KMS-11 (cell line): ENCODE data around the gene COL26A1.

Experiments used
- H2AFZ ChIP-seq: fragments of 200-600 bp; sonication (generic); 2 replicates; pipeline ENCODE4 v1.6.1; 2016; ENCODE audit warnings: antibody characterized with exemption, mixed run types, low read depth
- H3K27ac ChIP-seq: fragments of 200-600 bp; sonication (generic); 2 replicates; pipeline ENCODE4 v1.6.1; 2016; ENCODE audit warnings: mild to moderate bottlenecking, mixed run types
- H3K27me3 ChIP-seq: fragments of 200-600 bp; sonication (generic); 2 replicates; pipeline ENCODE4 v1.6.1; 2017; ENCODE audit warnings: mild to moderate bottlenecking, low read depth, mixed run types, moderate library complexity; ENCODE audit not compliant: insufficient read depth
- H3K36me3 ChIP-seq: fragments of 200-600 bp; sonication (generic); 2 replicates; pipeline ENCODE4 v1.6.1; 2017; ENCODE audit warnings: mild to moderate bottlenecking, mixed run types; ENCODE audit not compliant: insufficient read depth
- H3K4me1 ChIP-seq: fragments of 200-600 bp; sonication (generic); 2 replicates; pipeline ENCODE4 v1.6.1; 2016; ENCODE audit warnings: mild to moderate bottlenecking, low read depth, mixed run types; ENCODE audit not compliant: poor library complexity, severe bottlenecking
- H3K4me2 ChIP-seq: fragments of 200-600 bp; sonication (generic); 2 replicates; pipeline ENCODE4 v1.7.0; 2016; ENCODE audit warnings: mild to moderate bottlenecking, mixed run types
- H3K4me3 ChIP-seq: fragments of 200-600 bp; sonication (generic); IDR thresholded peaks from 2 replicates; pipeline ENCODE4 v1.6.1; 2017; ENCODE audit warnings: low read depth, low read length, mixed read lengths; ENCODE audit not compliant: insufficient read depth
- H3K79me2 ChIP-seq: fragments of 200-600 bp; sonication (generic); 2 replicates; pipeline ENCODE4 v1.6.1; 2016; ENCODE audit warnings: low read depth, mixed run types; ENCODE audit not compliant: insufficient read depth
- H3K9ac ChIP-seq: fragments of 200-600 bp; sonication (generic); 2 replicates; pipeline ENCODE4 v1.6.1; 2016; ENCODE audit warnings: mild to moderate bottlenecking, mixed run types
- H4K20me1 ChIP-seq: fragments of 200-600 bp; sonication (generic); 2 replicates; pipeline ENCODE4 v1.6.1; 2016; ENCODE audit warnings: mild to moderate bottlenecking, mixed run types; ENCODE audit not compliant: insufficient read depth
- CTCF ChIP-seq: fragments of 200-600 bp; sonication (generic); conservative IDR thresholded peaks from 2 replicates; pipeline ENCODE4 v1.6.1; 2017; ENCODE audit warnings: low read depth, mild to moderate bottlenecking, antibody characterized with exemption, low read length, moderate library complexity, mixed read lengths

The COL26A1 gene

GRCh38 chr7:101378751-101379174 is 16.1 kb downstream of the COL26A1 start:
- no peak overlapping the region for H3K4me3 ChIP-seq

DNA sequence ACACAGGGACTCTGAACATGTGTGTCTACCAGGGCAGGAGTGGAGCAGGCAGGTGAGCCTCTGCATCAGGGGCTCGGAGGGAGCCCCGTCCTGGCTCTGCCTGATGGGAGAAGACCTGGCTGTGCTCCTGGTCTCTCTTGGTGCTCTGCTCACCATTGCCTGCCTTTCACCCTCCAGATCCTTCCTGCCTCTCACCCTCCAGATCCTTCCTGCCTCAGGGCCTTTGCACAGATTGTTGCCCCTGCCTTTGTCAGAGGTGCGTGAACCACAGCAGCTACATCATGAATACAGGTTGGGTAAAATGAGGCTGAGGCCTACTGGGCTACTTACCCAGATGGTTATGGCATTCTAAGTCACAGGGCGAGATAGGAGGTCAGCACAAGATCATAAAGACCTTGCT is 16.6 kb downstream of the COL26A1 start:
- Histone ChIP-seq H3K27ac (no peak overlapping the region), H3K9ac (no peak overlapping the region), H2AFZ (no peak overlapping the region)

More at GRCh38 chr7:101378751-101379174, 16.1 kb downstream of the COL26A1 start:
- H3K4me1 ChIP-seq: no peaks in the 10 kb centered on the region
- H3K9ac ChIP-seq: no peak overlapping the region
- peaks cover 41% of the 10 kb centered on the region; the same call in 1 of the 2 replicates for H3K27me3 ChIP-seq
- no peak overlapping the region for H2AFZ ChIP-seq
- no peak for TF ChIP-seq CTCF
- H4K20me1 ChIP-seq: no peaks in the 10 kb centered on the region
- no peaks in the 10 kb centered on the region for H3K36me3 ChIP-seq
- H3K27ac ChIP-seq: no peak overlapping the region
- no peak overlapping the region for H3K4me2 ChIP-seq
- no peaks in the 10 kb centered on the region for H3K79me2 ChIP-seq

DNA sequence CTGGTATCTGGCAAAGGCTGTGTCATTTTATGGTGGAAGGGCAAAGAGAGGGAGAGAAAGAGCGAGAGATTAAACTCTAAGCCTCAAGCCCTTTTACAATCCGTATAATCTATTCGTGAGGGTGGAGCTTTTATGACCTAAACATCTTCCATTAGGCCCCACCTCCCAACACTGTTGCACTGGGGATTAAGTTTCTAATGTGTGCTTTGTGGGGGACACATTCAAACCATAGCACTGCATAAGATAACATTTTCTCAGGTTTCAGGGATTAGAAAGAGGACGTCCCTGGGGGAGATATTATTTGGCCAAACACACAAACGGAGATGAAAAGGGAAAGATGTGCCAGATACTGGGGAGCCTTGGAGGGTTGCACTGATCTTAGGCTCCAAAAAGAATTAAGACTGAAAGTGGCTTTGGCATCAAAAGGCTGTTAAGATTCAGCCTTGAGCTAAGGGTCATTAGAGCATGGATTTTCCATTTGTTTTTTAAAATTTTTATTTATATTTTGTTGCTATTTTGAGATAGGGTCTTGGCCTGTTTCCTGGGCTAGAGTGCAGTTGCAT is 19.0 kb downstream of the COL26A1 start:
- no peak overlapping the region for H2AFZ ChIP-seq
- H4K20me1 ChIP-seq: no peaks in the 10 kb centered on the region
- H3K4me1 ChIP-seq: no peaks in the 10 kb centered on the region
- H3K4me2 ChIP-seq: no peak overlapping the region
- peaks cover 36% of the 10 kb centered on the region; the same call in 1 of the 2 replicates for H3K27me3 ChIP-seq
- TF ChIP-seq CTCF: no peak
- H3K4me3 ChIP-seq: no peak overlapping the region
- no peaks in the 10 kb centered on the region for H3K36me3 ChIP-seq
- no peak overlapping the region for H3K27ac ChIP-seq
- H3K9ac ChIP-seq: no peak overlapping the region
- H3K79me2 ChIP-seq: no peaks in the 10 kb centered on the region

More for the DNA sequence above, 16.6 kb downstream of the COL26A1 start:
- Histone ChIP-seq H3K79me2 (no peaks in the 10 kb centered on the region), H3K4me3 (no peak overlapping the region), H3K4me1 (no peaks in the 10 kb centered on the region), H3K4me2 (no peak overlapping the region), H3K36me3 (no peaks in the 10 kb centered on the region), H4K20me1 (no peaks in the 10 kb centered on the region), H3K27me3 (peaks cover 41% of the 10 kb centered on the region; the same call in 1 of the 2 replicates)
- TF ChIP-seq CTCF: no peak

DNA sequence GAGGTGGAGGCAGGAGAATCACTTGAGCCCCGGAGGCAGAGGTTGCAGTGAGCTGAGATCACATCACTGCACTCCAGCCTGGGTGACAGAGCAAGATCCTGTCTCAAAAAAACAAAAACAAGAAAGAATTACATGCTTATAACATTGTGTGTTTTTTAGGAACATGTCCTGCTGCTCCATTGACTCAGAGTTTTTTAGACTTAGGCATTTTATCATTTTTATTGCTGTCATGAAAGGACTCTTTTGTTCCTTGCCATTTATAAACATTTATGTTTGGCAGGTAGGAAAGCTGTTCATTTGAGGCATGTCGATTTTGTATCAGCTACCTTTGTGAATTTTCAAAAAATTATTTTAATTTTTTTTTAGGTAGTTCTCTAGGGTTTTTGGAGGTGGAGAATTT is 20.3 kb downstream of the COL26A1 start:
- no peak for TF ChIP-seq CTCF
- no peak overlapping the region for H3K27ac ChIP-seq

More for the DNA sequence above, 20.3 kb downstream of the COL26A1 start:
- Histone ChIP-seq H3K4me3 (no peak overlapping the region), H3K27me3 (peaks cover 23% of the 10 kb centered on the region; the same call in 1 of the 2 replicates), H2AFZ (no peak overlapping the region), H3K79me2 (no peaks in the 10 kb centered on the region), H3K9ac (no peak overlapping the region), H3K4me2 (no peak overlapping the region), H3K4me1 (no peaks in the 10 kb centered on the region), H4K20me1 (no peaks in the 10 kb centered on the region), H3K36me3 (no peaks in the 10 kb centered on the region)
